HTR-8/SVneo (cell line): ENCODE data around the gene TLCD3B.
"Not testable (repeated sequence)": the region's sequence is repeated elsewhere in the genome, so short reads cannot be mapped to it uniquely, and the experiment has no call there.

Experiments
- DNase-seq: peaks from one replicate; pipeline ENCODE4 v3.0.0; 2011; ENCODE audit warnings: low spot score, mixed read lengths; ENCODE audit not compliant: insufficient read length
- FAIRE-seq: peaks from 2 replicates; lab custom pipeline; 2011; peaks lifted over from hg19 to GRCh38; lab: Jason Lieb, UNC

The TLCD3B gene

DNA sequence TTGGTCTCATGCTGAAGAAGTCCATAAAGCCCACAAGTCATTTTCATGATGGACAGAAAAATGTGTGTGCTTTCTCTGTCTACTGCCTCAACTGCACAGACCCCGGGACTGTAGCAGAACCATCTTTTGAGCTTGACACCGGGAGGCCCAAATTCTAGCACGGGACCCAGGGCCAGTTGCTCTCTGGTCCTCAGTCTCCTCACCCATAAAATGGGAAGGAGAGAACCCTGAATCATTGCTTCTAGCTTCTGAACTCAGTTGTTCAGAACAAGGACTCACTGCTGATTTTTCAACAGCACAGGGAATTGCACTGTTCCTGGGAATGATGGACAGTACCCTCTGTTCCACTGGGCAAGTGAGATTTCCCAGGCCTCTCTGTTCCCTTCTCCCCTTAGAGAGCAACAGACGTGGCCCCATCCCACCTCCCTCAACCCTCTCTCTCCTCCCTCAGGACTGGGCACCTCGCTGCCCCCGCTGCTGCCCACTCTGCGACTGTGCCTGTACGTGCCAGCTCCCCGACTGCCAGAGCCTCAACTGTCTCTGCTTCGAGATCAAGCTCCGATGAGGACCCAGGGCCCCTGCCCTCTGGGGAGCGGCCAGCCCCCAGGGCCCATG lies 32.3 kb upstream of the TLCD3B start:
- DNase-seq (no peak), FAIRE-seq (no peak)

GRCh38 chr16:30060836-30061554 lies 29.9 kb upstream of the TLCD3B start:
- DNase-seq (no peak), FAIRE-seq (no peak)

DNA sequence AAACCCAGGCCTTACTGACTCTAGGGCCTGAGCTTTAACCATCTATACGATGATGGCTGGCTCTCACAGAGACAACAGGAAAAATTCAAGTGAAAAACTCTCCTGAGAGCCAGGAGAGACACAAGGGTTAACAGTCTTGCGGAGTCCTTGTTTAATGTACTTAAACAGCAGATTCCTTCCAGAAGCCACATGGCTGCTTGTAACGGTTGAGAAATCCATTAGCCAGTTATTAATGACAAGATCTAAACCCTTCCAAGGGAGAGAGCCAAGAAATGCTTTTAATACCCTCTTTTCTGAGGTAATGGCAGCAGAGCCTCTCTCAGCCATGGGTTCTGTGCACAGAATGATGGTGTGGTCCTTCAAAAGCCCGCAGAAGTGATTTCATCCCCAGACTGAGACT lies 29.3 kb upstream of the TLCD3B start:
- FAIRE-seq: no peak

DNA sequence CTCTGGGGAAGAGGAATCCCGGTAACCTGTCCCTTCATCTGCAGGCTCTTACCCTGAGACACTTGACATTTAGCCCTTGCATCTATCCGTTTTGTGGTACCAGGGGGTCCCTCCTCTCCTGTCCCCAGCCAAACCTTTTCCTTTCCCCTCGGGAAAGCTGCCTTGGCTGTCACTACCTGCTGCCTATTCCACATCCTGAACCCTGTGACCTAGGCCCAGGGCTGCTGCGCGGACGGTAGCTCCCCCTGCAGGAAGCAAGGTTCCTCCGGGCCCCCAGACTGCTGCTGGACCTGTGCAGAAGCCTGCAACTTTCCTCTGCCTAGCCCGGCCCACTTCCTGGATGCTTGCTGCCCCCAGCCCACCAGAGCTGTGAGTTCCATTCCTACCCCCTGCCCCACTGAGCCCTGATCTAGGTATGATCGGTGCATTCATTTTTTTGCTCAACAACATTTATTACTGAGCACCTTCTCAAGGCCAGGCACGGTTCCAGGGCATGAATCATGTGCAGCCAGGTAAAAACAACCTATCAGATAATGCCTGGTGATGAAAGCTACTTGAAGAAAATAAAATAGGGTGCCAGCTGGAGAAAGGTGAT lies 24.0 kb upstream of the TLCD3B start:
- FAIRE-seq: no peak
- no peak for DNase-seq

More for the DNA sequence above, 29.3 kb upstream of the TLCD3B start:
- no peak for DNase-seq

- FAIRE-seq: no peak
- no peak for DNase-seq
These were observed 23.4 kb upstream of the TLCD3B start for GRCh38 chr16:30054451-30054850.

- no peak for FAIRE-seq
- no peak for DNase-seq
These were observed 22.4 kb upstream of the TLCD3B start for GRCh38 chr16:30053376-30054015.

GRCh38 chr16:30052671-30053372 lies 21.8 kb upstream of the TLCD3B start:
- FAIRE-seq: no peak
- DNase-seq: peak; percentile 88

- no peak for DNase-seq
These were observed 20.4 kb upstream of the TLCD3B start for GRCh38 chr16:30051518-30051917.

GRCh38 chr16:30049871-30050270 lies 18.8 kb upstream of the TLCD3B start:
- no peak for DNase-seq
- no peak for FAIRE-seq

More at GRCh38 chr16:30051518-30051917, 20.4 kb upstream of the TLCD3B start:
- FAIRE-seq: no peak

GRCh38 chr16:30046588-30046987 lies 15.5 kb upstream of the TLCD3B start:
- DNase-seq (no peak), FAIRE-seq (no peak)

- FAIRE-seq (no peak), DNase-seq (no peak)
These were observed 15.1 kb upstream of the TLCD3B start for GRCh38 chr16:30046178-30046577.

GRCh38 chr16:30041841-30042240 lies 10.8 kb upstream of the TLCD3B start:
- DNase-seq (no peak), FAIRE-seq (no peak)

- not testable (repeated sequence) for FAIRE-seq
These were observed 9.6 kb upstream of the TLCD3B start for GRCh38 chr16:30040690-30041089.

GRCh38 chr16:30040221-30040620 lies 9.2 kb upstream of the TLCD3B start:
- no peak for FAIRE-seq

More at GRCh38 chr16:30040690-30041089, 9.6 kb upstream of the TLCD3B start:
- not testable (repeated sequence) for DNase-seq

DNA sequence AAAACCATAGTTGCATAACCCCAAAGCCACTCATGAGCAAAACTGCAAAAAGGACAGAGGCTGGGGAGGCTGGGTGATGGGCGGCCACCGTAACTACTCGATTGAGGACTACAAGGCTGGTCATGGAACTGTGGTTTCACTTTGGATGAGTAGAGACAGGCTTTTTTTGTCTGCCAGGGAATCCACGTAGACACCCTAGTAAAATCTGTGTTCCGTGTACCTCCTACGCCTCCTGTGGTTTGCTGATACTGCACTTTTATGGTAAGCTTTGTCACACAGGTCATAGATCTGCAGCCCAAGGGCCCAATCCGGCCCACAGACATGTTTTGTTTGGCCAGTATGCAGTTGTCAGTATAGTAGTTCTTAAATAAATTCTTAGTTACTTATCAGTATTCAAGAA lies 2.2 kb upstream of the TLCD3B start:
- FAIRE-seq: no peak

More at GRCh38 chr16:30040221-30040620, 9.2 kb upstream of the TLCD3B start:
- no peak for DNase-seq

GRCh38 chr16:30032083-30032819 lies 1.2 kb upstream of the TLCD3B start:
- FAIRE-seq: no peak
- DNase-seq: peak; percentile 74

More for the DNA sequence above, 2.2 kb upstream of the TLCD3B start:
- DNase-seq: no peak

DNA sequence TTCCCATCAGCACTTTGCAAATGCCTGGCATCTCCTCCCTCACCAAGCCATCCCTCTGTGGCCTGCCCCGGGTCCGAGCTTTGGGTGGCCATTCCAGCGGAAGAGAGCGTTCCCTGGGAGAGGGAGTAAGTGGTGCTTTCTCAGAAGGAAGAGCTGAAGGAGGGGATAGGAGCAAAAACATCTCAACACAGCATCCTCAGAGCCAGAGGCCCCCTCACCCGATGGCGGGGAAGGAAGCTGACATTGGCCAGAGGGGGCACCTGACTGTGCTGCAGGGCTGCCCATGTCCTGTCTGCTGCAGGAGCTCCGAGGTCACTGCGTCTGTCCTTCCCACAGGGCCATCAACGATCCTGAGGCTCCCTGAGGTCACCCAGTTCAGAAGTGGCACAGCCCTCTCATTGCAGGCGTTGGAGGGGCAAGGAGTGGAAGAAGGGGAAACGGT lies 427 bp upstream of the TLCD3B start:
- no peak for FAIRE-seq
- DNase-seq: no peak

DNA sequence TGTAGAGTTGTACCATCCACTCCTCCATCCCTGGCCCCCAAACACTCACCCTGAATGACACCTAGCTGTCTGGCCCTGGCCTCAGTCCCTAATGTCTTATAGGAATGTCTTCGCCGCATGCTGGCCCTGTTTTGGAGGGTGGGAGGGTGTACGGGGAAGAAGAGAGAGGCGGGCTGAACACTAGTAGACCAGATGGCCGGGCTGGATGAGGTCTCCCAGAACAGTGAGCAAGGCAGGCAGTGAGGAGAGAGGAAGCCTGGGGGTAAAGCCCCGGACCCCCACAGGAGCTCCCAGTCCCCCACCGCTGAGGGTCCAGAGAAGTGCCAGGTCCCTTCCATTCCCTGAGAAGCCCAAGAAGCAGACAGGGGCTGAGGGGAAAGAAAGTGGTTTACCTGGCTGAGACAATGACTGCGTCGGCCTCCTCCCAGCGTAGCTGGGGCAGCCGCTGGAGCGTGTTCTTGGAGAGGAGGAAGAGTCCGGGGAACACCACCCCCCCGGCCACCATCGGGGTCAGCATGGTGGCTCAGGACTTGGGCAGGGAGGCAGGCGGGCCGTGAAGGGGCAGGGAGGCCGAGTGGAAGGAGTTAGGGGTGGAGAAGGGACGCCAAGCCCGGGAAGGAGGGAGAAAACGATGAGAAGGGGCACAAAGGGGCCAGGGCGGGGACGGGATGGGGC lies 923 bp downstream of the TLCD3B start:
- DNase-seq: no peak
- no peak for FAIRE-seq
